Vagina (tissue), 2 donors: Measurements from ENCODE around the gene WDR54. TPM values are rescaled to one million over a fixed set of nuclear protein-coding genes. Genes with fewer than 3 reads are reported as not detected.
A peak's percentile ranks its signal among the peaks of the same experiment; 100 is the strongest.

Source experiments
- DNase-seq, 2 donors: peaks; one replicate each; pipeline ENCODE4 v3.0.0-alpha.2; 2017; ENCODE audit errors: extremely low spot score in 2 of 2
- H3K27ac ChIP-seq: fragments of 200-600 bp; sonication (generic); one replicate; pipeline ENCODE4 v1.5.1; 2019
- H3K27me3 ChIP-seq: fragments of 200-600 bp; sonication (generic); one replicate; pipeline ENCODE4 v1.5.1; 2019
- H3K36me3 ChIP-seq, 2 donors: fragments of 200-600 bp; sonication (generic); one replicate each; pipeline ENCODE4 v1.5.1; 2017 to 2019
- H3K4me1 ChIP-seq: fragments of 200-600 bp; sonication (generic); one replicate; pipeline ENCODE4 v1.5.1; 2019
- H3K4me3 ChIP-seq, 2 donors: fragments of 200-600 bp; sonication (generic); 1 replicate in 1 of 2; 2 replicates in 1 of 2; pipeline ENCODE4 v1.5.1; 2016 to 2019
- H3K9me3 ChIP-seq: fragments of 200-600 bp; sonication (generic); one replicate; pipeline ENCODE4 v1.5.1; 2019
- POLR2A ChIP-seq, 2 donors: fragments of 450-650 bp; IDR thresholded peaks; one replicate each; pipeline ENCODE4 v1.6.1; 2017; ENCODE audit warnings: antibody characterized with exemption in 2 of 2, mild to moderate bottlenecking in 2 of 2, moderate library complexity in 2 of 2
- POLR2AphosphoS5 ChIP-seq, 2 donors: sonication (generic); formaldehyde crosslinking; IDR thresholded peaks; one replicate each; pipeline ENCODE4 v1.9.0; 2017; ENCODE audit warnings: antibody characterized with exemption in 2 of 2, mild to moderate bottlenecking in 2 of 2, low read depth in 1 of 2; ENCODE audit not compliant: insufficient read depth in 1 of 2
- intact Hi-C: fragments of 100-400 bp; cut with DNase I; formaldehyde crosslinking; loops from one replicate; pipeline ENCODE4 v1.15.1; 2023
- total RNA-seq: library from RNA; depleted of rRNA; stranded (reverse); fragments of >200 nt; gene quantifications from one replicate; pipeline ENCODE4 v1.2.3, GENCODE V29; 2016
- TF ChIP-seq, protein P1 (sequence below), 3 experiments: fragments of 450-650 bp in 2 of 3; fragments of 200-600 bp in 1 of 3; sonication (generic) in 1 of 3; IDR thresholded peaks; one replicate each; pipeline ENCODE4 v1.5.1; 2017 to 2019; ENCODE audit warnings: antibody characterized with exemption in 3 of 3, mild to moderate bottlenecking in 2 of 3, moderate library complexity in 2 of 3

WDR54 gene
- total RNA-seq, 1 donor from 2014 or later = 8.8 TPM

DNA sequence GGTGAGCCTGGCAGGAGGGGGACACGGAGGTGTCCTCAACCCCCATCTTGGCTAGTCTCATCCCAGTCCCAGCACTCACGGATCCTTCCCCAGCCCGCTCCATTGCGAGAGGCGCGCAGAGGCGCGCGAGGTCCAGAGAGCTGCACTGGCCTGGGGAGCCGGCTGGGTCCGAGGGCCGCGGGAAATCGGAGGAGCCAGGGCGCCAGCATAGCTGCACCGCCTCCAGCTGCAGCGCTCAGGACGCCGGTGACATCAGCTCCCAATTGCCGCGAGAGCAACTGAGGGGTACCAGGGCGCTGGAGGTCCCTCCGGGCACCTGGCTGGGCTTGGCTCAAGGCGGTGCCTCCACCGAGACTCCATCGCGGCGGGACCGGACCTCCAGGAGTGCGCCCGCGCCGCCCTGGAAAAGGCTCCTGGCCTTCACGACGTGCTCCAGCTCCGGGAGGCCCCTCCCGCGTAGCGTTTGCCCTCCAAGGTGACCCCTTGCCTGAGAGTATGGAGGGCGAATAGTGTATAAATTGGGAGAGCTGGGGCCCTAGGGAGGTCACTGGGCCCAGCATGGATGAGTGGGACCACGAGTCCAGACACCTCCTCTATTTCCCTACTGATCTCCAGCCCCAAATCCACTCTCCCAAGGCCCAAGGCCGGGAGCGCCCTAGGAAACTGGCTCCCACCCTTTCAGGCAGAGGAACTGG, 14.7 kb downstream of the WDR54 start:
- no peak overlapping the region for H3K27ac ChIP-seq
- H3K4me3 ChIP-seq = no peak overlapping the region
- peaks cover 0 to 3% of the 10 kb centered on the region in 2 donors for H3K36me3 ChIP-seq

GRCh38 chr2:74436848-74437695, 15.5 kb downstream of the WDR54 start:
- TF ChIP-seq POLR2A (IDR thresholded peaks at IDR 0.05) = no peak
- intact Hi-C loops = no loop called here
- H3K27me3 ChIP-seq = no peaks in the 10 kb centered on the region
- H3K27ac ChIP-seq = no peak overlapping the region
- no peaks in the 10 kb centered on the region for H3K36me3 ChIP-seq
- H3K4me3 ChIP-seq = no peak overlapping the region
- peaks cover 42% of the 10 kb centered on the region for H3K4me1 ChIP-seq
- no peak for DNase-seq
- H3K9me3 ChIP-seq = no peaks in the 10 kb centered on the region

More for the DNA sequence above, 14.7 kb downstream of the WDR54 start:
- Histone ChIP-seq H3K9me3 (no peaks in the 10 kb centered on the region), H3K27me3 (no peaks in the 10 kb centered on the region), H3K4me1 (peaks cover 34% of the 10 kb centered on the region)
- intact Hi-C loops = no loop called here
- no peak for DNase-seq
- TF ChIP-seq POLR2AphosphoS5 (IDR thresholded peaks at IDR 0.05; ENCODE audit: insufficient read depth in 1 of 2, low read depth in 1 of 2) (no peak), POLR2A (IDR thresholded peaks at IDR 0.05) (no peak)
- TF ChIP-seq, protein P1, sequence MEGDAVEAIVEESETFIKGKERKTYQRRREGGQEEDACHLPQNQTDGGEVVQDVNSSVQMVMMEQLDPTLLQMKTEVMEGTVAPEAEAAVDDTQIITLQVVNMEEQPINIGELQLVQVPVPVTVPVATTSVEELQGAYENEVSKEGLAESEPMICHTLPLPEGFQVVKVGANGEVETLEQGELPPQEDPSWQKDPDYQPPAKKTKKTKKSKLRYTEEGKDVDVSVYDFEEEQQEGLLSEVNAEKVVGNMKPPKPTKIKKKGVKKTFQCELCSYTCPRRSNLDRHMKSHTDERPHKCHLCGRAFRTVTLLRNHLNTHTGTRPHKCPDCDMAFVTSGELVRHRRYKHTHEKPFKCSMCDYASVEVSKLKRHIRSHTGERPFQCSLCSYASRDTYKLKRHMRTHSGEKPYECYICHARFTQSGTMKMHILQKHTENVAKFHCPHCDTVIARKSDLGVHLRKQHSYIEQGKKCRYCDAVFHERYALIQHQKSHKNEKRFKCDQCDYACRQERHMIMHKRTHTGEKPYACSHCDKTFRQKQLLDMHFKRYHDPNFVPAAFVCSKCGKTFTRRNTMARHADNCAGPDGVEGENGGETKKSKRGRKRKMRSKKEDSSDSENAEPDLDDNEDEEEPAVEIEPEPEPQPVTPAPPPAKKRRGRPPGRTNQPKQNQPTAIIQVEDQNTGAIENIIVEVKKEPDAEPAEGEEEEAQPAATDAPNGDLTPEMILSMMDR (IDR thresholded peaks at IDR 0.05) = no peak

DNA sequence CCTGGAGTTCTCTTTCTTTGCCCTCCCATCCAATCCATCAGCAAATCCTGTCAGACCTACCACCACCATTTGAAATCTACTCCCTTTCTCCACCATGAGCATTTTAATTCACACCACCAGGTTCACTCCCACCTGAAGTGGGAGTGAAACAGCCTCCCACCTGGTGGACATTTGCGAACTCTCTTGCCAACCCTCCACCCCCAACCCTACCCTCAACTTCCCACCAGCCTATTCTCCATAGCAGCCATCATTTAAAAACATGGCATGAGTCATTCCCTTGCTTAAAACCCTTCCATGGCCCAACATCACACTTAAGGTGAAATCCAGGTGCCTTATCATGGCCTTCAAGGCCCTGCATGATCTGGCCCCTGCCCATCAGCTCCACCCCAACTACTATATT, 16.7 kb downstream of the WDR54 start:
- no peaks in the 10 kb centered on the region for H3K27me3 ChIP-seq
- DNase-seq = no peak
- TF ChIP-seq POLR2A (IDR thresholded peaks at IDR 0.05) (no peak), POLR2AphosphoS5 (IDR thresholded peaks at IDR 0.05; ENCODE audit: insufficient read depth in 1 of 2, low read depth in 1 of 2) (no peak)
- TF ChIP-seq, protein P1 (IDR thresholded peaks at IDR 0.05) = no peak
- peaks cover 44% of the 10 kb centered on the region for H3K4me1 ChIP-seq
- no peak overlapping the region for H3K4me3 ChIP-seq
- no peaks in the 10 kb centered on the region for H3K9me3 ChIP-seq
- H3K27ac ChIP-seq = no peak overlapping the region
- intact Hi-C loops = no loop called here
- no peaks in the 10 kb centered on the region for H3K36me3 ChIP-seq

GRCh38 chr2:74439373-74439772, 17.8 kb downstream of the WDR54 start:
- Histone ChIP-seq H3K27me3 (no peaks in the 10 kb centered on the region), H3K9me3 (no peaks in the 10 kb centered on the region), H3K27ac (peak overlapping the region; percentile 81), H3K4me1 (peaks cover 44% of the 10 kb centered on the region), H3K36me3 (no peaks in the 10 kb centered on the region), H3K4me3 (peak overlapping the region; percentile 47 to 58)
- no peak for TF ChIP-seq POLR2A (IDR thresholded peaks at IDR 0.05)
- TF ChIP-seq POLR2AphosphoS5 (IDR thresholded peaks at IDR 0.05; ENCODE audit: insufficient read depth in 1 of 2, low read depth in 1 of 2) = no peak
- TF ChIP-seq, protein P1 (IDR thresholded peaks at IDR 0.05) = no peak
- peak in 1 of 2 donors; percentile 85 for DNase-seq
- intact Hi-C loops = no loop called here

DNA sequence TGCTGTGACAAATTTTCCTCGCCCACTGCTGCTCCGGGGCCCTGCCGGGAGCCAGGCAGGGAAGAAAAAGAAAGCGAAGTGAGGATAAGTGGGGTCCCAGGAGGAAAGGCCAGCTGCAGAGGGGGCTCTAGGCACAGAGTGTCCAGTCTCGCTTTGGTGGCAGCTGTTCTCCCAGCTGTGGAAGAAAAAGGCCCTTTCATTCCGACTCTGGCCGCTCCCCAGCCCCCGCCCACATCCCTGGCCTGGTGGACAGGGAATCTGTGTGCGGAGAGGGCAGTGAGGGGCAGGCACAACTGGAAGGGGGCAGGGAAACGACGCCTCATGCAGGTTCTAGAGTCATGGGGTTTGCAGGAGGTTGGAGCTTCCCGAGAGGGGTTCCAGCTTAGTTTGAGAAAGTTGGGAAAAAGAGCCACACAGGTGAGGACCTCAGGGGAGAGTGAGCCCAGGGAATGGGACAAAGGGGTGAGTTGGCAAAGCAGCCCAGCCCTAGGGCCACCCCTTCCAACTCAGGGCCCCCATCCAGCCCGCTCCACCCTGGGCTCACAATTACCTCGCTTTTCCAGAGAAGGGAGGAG, 18.4 kb downstream of the WDR54 start:
- H3K9me3 ChIP-seq = no peaks in the 10 kb centered on the region
- peak overlapping the region; percentile 81 for H3K27ac ChIP-seq
- intact Hi-C loops = no loop called here
- peaks cover 44% of the 10 kb centered on the region for H3K4me1 ChIP-seq
- TF ChIP-seq POLR2A (IDR thresholded peaks at IDR 0.05) (no peak), POLR2AphosphoS5 (IDR thresholded peaks at IDR 0.05; ENCODE audit: insufficient read depth in 1 of 2, low read depth in 1 of 2) (no peak)
- TF ChIP-seq, protein P1 (IDR thresholded peaks at IDR 0.05) = no peak
- peak overlapping the region; percentile 47 to 58 for H3K4me3 ChIP-seq
- no peaks in the 10 kb centered on the region for H3K27me3 ChIP-seq
- DNase-seq = peak in 1 of 2 donors; percentile 84
- no peaks in the 10 kb centered on the region for H3K36me3 ChIP-seq
